ENCODE measurements around the gene METTL16. TPM values are rescaled to one million over a fixed set of nuclear protein-coding genes. Genes with fewer than 3 reads are reported as not detected.

The METTL16 gene
- total RNA-seq, 1 donor from 2014 or later: 61.1 TPM

DNA sequence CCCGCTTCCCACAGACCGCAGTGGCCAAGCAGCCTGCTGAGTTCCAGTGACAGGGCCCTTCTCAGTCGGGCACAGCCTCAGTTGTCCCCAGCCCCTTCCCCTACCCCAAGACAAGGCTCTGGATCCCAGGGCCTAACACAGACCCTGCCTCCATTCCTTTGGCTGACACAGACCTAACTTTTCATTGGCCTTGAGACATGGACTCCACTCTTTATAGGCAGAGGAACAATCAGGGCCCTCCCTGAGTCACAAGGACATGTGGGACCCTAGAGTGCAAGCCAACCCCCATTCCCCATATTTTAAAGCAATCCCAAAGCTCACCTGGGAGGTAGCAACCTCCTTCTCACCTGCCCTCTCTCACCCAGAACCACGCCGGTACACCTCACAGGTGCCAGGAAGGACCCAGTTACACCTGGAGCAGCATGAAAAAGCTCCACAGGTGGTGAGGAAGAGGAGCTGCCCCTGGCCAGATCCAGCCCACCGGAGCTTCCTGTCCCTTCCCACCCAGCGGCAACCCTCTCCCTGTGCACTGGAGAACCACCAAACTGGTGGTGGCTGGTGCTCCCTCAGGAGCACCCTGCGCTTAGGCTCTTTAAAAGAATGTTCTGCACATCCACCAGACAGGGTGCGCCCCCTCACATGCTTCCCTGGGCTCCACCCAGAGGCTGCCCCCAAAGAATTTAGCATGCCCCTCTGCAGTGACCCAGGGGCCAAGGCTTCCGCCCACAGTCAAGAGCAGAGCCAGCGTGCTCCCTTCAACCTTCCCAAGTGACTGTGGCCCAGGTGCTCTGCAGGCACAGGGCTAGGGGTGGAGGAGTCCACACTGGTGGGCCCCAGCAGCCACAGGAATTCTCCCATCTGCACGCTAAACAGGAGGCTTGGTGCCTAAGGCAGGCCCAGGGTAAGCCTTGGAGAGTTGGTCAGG lies 114.2 kb downstream of the METTL16 start:
- H3K4me1 Mint-ChIP-seq: peaks cover 39% of the 10 kb centered on the region
- intact Hi-C loops (cut with micrococcal nuclease): loop anchor here (10.0 kb wide), 1 partner anchor 683 kb away; the partner anchor contains the start of gene TLCD2

DNA sequence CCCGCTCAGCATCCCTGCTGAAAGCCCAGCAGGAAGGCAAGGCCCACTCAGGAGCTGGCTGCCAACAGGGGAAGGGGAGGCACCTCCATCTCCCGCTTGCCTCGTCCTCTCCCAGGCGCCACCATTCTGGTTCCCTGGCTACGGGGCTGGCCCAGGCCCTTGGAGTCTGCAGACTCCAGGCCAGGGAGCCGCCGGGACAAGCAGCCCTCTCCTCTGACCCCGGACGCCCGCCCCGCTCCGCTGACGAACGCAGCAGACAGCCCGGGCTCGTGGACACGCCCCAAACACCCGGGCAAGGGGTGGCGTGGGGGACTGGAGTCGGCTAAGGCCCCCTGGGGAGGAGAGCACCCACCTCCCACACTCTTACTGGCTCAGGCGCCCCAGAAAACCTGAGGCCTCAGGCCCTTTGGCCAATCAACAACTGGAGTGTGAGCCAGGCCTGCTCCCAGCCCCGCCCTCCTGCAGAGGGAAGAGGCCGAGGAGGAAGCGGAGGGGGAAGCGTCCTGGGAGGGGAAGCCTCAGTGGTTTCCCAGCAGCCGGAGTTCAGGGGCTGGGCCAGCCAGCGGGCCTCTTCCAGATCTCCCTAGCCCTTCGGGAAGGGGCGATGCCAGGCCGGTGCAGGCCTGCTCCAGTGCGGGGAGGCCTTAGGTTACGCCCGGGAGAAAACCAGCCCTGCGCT lies 115.0 kb downstream of the METTL16 start:
- intact Hi-C loops (cut with micrococcal nuclease): loop anchor here (10.0 kb wide), 1 partner anchor 682 kb away; the partner anchor contains the start of gene TLCD2
- Mint-ChIP-seq H3K4me1 (peaks cover 41% of the 10 kb centered on the region), H3K9me3 (no peaks in the 10 kb centered on the region)

More for the DNA sequence above, 114.2 kb downstream of the METTL16 start:
- peak overlapping the region; percentile 80 for H3K27ac Mint-ChIP-seq
- H3K27me3 Mint-ChIP-seq: no peaks in the 10 kb centered on the region
- peak overlapping the region; percentile 99 for H3K4me3 Mint-ChIP-seq
- no peaks in the 10 kb centered on the region for H3K9me3 Mint-ChIP-seq
- DNase-seq: no peak
- peaks cover 8% of the 10 kb centered on the region for H3K36me3 Mint-ChIP-seq (ENCODE audit: low read depth)

DNA sequence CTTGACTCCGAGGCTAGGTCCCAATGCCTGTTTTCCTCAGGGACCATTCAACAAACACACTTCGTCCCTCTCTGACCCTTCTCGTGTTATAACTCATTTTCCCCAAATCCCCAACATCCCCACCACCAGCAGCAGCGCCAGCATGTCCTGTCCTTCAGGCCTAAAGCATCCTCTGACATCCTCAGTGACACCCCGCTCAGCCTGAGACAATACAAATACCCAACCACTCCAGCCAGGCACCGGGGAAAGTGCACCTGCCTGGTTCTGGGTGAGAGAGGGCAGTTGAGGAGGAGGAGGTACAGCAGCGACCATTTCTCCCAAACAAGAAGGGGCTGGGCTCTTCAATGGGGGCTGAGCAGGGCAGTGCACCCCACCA lies 115.5 kb downstream of the METTL16 start:
- peak overlapping the region; percentile 99 for H3K4me3 Mint-ChIP-seq
- peak overlapping the region; percentile 90 for H3K27ac Mint-ChIP-seq
- intact Hi-C loops (cut with micrococcal nuclease): loop anchor here (10.0 kb wide), 1 partner anchor 681 kb away; the partner anchor contains the start of gene TLCD2
- peaks cover 16% of the 10 kb centered on the region for H3K36me3 Mint-ChIP-seq (ENCODE audit: low read depth)
- H3K4me1 Mint-ChIP-seq: peaks cover 42% of the 10 kb centered on the region
- no peak for DNase-seq
- no peaks in the 10 kb centered on the region for H3K27me3 Mint-ChIP-seq
- H3K9me3 Mint-ChIP-seq: no peaks in the 10 kb centered on the region

More for the DNA sequence above, 115.0 kb downstream of the METTL16 start:
- peak; percentile 92 for DNase-seq
- Mint-ChIP-seq H3K36me3 (ENCODE audit: low read depth) (peaks cover 12% of the 10 kb centered on the region), H3K27me3 (no peaks in the 10 kb centered on the region), H3K27ac (peak overlapping the region; percentile 80), H3K4me3 (peak overlapping the region; percentile 99)

DNA sequence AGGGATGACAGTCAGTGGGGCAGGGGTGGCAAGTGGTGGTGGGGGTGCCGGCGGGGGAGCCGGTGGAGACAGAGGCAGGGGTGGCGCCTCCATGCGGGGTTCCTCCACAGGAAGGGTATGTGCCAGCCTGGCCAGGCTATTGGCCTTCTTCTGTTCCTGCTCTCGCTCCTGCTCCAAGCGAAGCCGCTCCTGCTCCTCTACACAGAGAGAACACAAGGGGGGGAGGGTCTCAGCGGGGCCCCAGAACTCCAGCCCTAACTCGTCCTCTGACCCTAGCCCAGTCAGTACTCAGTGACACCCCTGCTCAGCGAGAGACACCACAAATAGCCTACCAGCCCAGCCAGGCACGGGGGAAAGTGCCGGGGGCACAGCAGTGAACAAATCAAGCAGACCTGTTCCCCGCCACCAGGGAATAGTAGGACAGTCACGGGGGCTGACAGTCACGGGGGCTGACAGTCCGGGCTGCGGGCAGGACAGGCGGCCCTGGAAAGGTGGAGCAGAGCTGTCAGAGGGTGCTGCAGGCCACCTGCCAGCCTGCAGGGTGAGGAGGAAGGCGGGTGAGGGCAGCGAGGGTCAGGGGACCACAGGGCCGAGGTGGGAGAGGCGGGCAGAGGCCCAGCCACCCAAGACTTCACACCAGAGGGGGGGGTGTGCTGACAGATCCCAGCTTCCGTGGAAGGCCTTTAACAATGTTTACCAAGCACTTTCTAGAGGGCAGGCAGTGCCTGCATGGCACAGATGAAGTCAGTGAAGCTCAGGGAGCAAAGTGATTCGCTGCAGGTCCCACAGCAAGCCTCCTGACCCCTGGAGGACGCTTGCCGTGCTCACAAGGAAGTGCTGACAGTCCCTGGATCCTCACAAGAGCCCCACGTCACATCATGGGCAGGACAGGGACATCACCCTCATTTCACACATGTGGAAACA lies 116.2 kb downstream of the METTL16 start:
- Mint-ChIP-seq H3K4me1 (peaks cover 46% of the 10 kb centered on the region), H3K9me3 (no peaks in the 10 kb centered on the region)

DNA sequence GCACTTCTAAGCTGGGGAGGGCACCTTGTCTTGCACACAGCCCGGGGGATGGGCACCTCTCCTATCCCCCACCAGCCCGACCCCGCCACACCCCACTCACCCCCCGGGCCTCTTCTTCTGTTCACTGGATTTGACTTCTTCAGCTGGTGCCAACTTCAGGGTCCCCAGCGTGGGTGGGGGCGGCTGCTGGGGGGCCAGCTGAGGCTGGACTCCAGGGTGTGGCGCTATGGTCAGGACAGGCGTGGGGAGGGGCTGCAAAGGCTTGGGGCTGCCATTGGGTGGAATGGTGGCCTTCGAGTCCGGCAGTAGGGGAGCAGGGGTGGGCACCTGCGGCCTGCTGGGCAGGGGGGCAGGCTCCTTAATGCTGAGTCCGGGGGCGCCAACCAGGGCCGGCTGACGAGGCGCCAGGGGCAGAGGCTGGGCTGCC lies 116.9 kb downstream of the METTL16 start:
- intact Hi-C loops (cut with micrococcal nuclease): loop anchor here (10.0 kb wide), 1 partner anchor 680 kb away; the partner anchor contains the start of gene TLCD2
- H3K27ac Mint-ChIP-seq: peak overlapping the region; percentile 37

More for the DNA sequence above, 116.2 kb downstream of the METTL16 start:
- Mint-ChIP-seq H3K27me3 (no peaks in the 10 kb centered on the region), H3K4me3 (peak overlapping the region; percentile 99), H3K27ac (peak overlapping the region; percentile 90), H3K36me3 (ENCODE audit: low read depth) (peaks cover 18% of the 10 kb centered on the region)
- DNase-seq: no peak
- intact Hi-C loops (cut with micrococcal nuclease): loop anchor here (10.0 kb wide), 1 partner anchor 681 kb away; the partner anchor contains the start of gene TLCD2

DNA sequence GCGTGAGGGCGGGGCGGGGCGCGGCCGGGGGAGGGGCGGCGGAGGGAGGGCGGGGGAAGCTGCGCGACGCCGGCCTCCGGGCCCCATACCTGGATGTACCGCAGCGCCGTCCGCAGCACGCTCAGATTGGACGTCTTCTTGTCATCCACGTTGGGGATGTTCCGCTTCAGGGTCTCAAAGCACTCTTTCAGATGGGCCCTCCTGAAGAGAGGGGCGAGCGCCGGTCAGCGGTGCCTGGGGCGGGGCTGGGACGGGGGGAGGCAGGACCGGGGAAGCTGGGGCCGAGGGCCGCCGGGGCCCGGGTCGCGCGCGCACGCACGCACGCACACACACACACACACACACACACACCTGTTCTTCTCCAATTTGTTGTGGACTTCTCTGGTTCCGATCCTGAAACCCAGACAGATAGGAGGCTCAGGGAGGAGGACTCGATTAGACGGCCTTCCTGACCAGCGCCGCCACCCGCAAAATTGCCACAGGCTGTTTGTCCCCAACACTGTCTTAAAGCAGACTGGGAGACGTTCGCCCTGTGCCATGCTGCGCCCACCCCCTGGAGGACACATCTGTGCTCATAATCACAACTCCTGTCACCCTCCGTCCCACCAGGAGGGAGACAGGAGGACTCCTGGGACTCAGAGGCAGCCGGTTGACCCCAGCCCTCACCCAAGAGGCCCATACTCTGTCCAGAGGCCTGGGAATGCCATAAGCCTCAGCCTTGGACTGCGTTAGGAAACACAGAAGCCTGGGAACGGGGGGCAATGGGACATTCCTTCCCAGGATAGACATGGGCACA lies 117.5 kb downstream of the METTL16 start:
- H3K27me3 Mint-ChIP-seq: no peaks in the 10 kb centered on the region
- DNase-seq: no peak
- H3K27ac Mint-ChIP-seq: peak overlapping the region; percentile 92
- H3K36me3 Mint-ChIP-seq (ENCODE audit: low read depth): peaks cover 18% of the 10 kb centered on the region
- peaks cover 47% of the 10 kb centered on the region for H3K4me1 Mint-ChIP-seq
- peak overlapping the region; percentile 87 for H3K4me3 Mint-ChIP-seq
- no peaks in the 10 kb centered on the region for H3K9me3 Mint-ChIP-seq
- intact Hi-C loops (cut with micrococcal nuclease): loop anchor here (2.0 to 10.0 kb wide), 3 partner anchors 57 to 679 kb away; partner anchors contain the start of genes HIC1, SGSM2, TLCD2 and TSR1

More for the DNA sequence above, 116.9 kb downstream of the METTL16 start:
- Mint-ChIP-seq H3K36me3 (ENCODE audit: low read depth) (peaks cover 16% of the 10 kb centered on the region), H3K4me1 (peaks cover 46% of the 10 kb centered on the region), H3K4me3 (peak overlapping the region; percentile 87), H3K9me3 (no peaks in the 10 kb centered on the region), H3K27me3 (no peaks in the 10 kb centered on the region)
- no peak for DNase-seq

DNA sequence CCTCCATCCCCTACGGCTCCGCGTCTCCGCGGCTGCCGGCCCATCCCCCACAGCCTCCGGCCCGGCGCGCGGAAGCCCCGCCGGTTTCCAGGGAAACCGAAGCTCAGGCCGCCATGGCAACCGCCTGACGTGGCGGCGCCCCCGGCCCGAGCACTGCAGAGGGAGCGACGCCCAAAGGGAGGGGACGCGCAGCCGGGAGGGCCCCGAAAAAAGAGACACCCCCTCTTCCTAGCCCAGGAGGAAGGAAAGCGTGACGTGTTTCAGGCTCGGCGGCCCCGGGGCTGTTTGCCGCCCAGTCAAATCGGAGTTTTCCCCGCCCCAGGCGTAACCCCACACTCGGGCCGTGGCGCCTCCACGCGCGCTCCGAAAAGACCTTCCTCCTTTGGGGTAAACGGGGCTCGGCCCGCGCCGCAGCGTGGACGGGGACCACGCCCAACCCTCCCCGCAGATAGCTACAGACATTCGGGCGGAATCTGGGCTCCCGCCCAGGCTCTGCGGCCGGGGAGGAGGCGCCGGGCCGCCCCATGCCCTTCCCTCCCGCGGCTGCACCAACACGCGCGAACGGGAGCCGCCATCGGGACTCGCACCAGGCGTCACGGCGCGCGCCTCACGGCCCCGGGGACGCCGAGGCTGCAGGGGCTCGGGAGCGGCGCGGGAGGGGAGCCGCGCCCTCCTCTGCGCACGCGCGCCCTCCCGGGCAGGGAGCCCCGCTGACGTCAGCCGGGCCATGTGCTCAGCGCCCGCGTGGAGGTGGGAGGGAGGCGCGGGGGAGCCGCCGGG lies 118.3 kb downstream of the METTL16 start:
- peaks cover 19% of the 10 kb centered on the region for H3K36me3 Mint-ChIP-seq (ENCODE audit: low read depth)
- H3K27ac Mint-ChIP-seq: peak overlapping the region; percentile 97
- intact Hi-C loops (cut with micrococcal nuclease): loop anchor here (2.0 to 10.0 kb wide), 3 partner anchors 57 to 679 kb away; partner anchors contain the start of genes HIC1, SGSM2, TLCD2 and TSR1
- no peaks in the 10 kb centered on the region for H3K9me3 Mint-ChIP-seq
- peaks cover 49% of the 10 kb centered on the region for H3K4me1 Mint-ChIP-seq
- peak; percentile 97 for DNase-seq
- H3K27me3 Mint-ChIP-seq: no peaks in the 10 kb centered on the region
- H3K4me3 Mint-ChIP-seq: peak overlapping the region; percentile 87

DNA sequence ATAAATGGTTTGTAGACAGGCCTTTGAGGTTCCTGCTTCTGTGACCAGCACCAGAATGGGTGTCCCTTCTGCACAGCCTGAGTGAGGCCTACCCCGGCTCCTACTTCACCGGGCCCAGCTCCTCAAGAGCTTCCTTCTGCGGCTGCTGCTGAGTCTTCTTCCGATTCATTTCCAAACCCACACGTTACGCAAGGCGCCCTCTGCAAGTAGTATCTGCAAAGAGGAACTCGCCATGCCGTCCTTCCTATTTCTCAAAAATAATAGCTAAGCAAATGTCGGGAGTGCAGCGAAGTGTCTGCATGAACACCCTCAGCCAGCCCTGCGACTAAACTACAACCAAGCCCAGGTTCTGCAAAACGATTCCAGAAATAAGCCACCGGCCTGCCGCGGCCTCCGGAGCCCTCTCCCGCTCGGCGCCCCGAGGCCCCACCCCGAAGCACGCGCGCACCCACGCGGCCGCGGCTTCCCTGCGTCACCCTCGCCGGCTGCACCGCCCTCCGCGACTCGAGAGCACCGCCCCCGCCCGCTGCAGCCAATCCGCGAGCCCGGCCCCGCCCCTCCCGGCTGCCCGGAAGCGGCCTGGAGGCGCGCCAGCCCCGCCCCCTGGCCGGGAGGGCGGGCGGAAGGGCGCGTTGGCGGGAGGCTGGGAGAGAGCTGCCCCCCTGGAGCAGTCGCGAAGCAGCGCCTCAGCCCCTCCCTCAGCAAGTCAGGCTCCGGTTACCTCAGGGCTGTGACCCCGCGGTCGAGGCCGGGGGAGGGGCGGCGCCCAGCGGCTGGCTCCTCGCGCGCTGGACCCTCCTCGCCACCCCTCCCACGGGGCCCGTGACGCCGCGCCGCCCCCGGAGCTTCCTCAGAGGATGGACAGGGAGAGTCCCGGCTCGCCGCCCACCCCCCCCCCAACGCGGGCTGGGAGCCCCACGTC lies 119.2 kb downstream of the METTL16 start:
- H3K9me3 Mint-ChIP-seq: no peaks in the 10 kb centered on the region
- peak; percentile 100 for DNase-seq
- peaks cover 21% of the 10 kb centered on the region for H3K36me3 Mint-ChIP-seq (ENCODE audit: low read depth)
- intact Hi-C loops (cut with micrococcal nuclease): loop anchor here (1.0 to 10.0 kb wide), 4 partner anchors 10 to 678 kb away; partner anchors contain the start of genes HIC1, SGSM2, TLCD2 and TSR1
- H3K27me3 Mint-ChIP-seq: no peaks in the 10 kb centered on the region
- peaks cover 44% of the 10 kb centered on the region for H3K4me1 Mint-ChIP-seq
- peak overlapping the region; percentile 91 for H3K4me3 Mint-ChIP-seq
- H3K27ac Mint-ChIP-seq: peak overlapping the region; percentile 93

DNA sequence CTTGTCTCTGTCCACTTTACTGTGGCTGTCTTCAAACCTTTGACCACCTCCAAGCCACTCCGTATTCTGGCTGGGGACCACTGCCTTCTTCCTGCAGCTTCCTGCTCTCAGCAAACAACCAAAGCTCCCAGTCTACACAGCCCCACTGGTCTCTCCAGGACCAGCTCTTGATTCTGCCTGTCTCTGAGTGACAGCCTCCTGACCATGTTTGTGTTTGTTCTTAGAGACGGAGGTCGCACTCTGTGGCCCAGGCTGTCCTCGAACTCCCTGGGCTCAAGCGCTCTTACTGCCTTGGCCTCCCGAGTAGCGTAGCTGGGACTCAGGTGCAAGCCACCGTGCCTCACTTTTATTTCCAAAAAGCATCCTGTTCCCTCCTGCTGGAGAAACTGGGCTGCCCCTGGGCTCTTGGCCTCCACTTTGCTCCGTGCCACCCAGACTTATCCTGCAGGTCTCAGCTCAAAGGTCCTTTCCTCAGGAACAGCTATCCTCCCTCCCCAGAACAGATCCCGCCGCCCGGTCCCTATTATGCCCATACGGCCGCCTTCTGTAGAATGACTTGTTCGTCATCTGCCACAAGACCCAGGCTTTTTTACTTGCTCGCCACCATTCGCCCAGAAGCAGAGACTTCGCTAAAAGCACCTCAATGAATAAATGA lies 120.0 kb downstream of the METTL16 start:
- no peaks in the 10 kb centered on the region for H3K9me3 Mint-ChIP-seq
- intact Hi-C loops (cut with micrococcal nuclease): loop anchor here (1.0 to 10.0 kb wide), 4 partner anchors 9 to 677 kb away; partner anchors contain the start of genes HIC1, SGSM2, TLCD2 and TSR1
- peaks cover 25% of the 10 kb centered on the region for H3K36me3 Mint-ChIP-seq (ENCODE audit: low read depth)
- no peaks in the 10 kb centered on the region for H3K27me3 Mint-ChIP-seq
- H3K4me3 Mint-ChIP-seq: peak overlapping the region; percentile 91
- peak overlapping the region; percentile 93 for H3K27ac Mint-ChIP-seq
- peaks cover 39% of the 10 kb centered on the region for H3K4me1 Mint-ChIP-seq
- DNase-seq: no peak

DNA sequence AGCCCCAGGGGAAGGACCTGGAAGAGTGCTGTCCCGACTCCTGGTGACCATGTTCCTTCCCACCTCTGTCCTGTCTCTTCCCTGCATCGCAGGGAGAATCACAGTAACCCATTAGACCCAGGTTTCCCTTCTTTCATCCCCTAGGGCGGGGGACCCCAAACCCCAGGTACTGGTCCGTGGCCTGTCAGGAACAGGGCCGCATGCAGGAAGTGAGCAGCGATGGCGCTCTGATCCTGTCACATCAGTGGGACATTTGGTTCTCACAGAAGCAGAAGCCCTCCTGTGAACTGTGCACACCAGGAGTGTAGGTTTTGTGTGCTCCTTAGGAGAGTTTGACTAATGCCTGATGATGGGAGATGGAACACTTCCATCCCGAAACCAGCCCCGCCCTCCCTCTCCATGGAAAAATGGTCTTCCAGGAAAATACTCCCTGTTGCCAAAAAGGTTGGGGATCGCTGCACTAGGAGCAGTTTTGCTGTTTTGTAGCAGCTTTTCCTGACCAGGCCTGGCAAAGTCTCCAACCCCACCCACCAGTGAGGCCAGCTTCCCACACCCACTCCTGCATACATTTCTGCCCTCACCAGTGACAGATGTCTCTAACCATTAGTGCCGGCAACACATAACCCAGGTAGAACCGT lies 121.4 kb downstream of the METTL16 start:
- Mint-ChIP-seq H3K4me1 (peaks cover 33% of the 10 kb centered on the region), H3K4me3 (peak overlapping the region; percentile 49), H3K36me3 (ENCODE audit: low read depth) (peaks cover 28% of the 10 kb centered on the region), H3K27me3 (no peaks in the 10 kb centered on the region), H3K9me3 (no peaks in the 10 kb centered on the region), H3K27ac (peak overlapping the region; percentile 48)
- intact Hi-C loops (cut with micrococcal nuclease): loop anchor here (10.0 kb wide), 1 partner anchor 676 kb away; the partner anchor contains the start of gene TLCD2
- DNase-seq: no peak

Data from activated CD4-positive, alpha-beta T cell treated with anti-CD3 and anti-CD28 coated beads, Interleukin-2, amount 10 ng/mL, durations not matched to agents 24 days and 14 days (primary cell).